Endothelial cell (in vitro differentiated cells): ENCODE results near the gene ADARB2. TPM values are rescaled to one million over a fixed set of nuclear protein-coding genes. Genes with fewer than 3 reads are reported as not detected.

ENCODE experiments used
- DNase-seq: peaks from one replicate; pipeline ENCODE4 v3.0.0; 2021; ENCODE audit warnings: low spot score
- H3K27ac Mint-ChIP-seq: one replicate; pipeline ENCODE4 v1.8.0; 2021; ENCODE audit warnings: mixed read lengths, inconsistent platforms; ENCODE audit not compliant: unreplicated experiment
- H3K27me3 Mint-ChIP-seq: one replicate; pipeline ENCODE4 v1.8.0; 2021; ENCODE audit warnings: mild to moderate bottlenecking, moderate library complexity, mixed read lengths, inconsistent platforms; ENCODE audit not compliant: unreplicated experiment
- H3K36me3 Mint-ChIP-seq: one replicate; pipeline ENCODE4 v1.8.0; 2021; ENCODE audit warnings: mild to moderate bottlenecking, low read depth, mixed read lengths, inconsistent platforms; ENCODE audit not compliant: unreplicated experiment
- H3K4me1 Mint-ChIP-seq: one replicate; pipeline ENCODE4 v1.8.0; 2021; ENCODE audit warnings: mild to moderate bottlenecking, mixed read lengths, inconsistent platforms; ENCODE audit not compliant: unreplicated experiment
- H3K4me3 Mint-ChIP-seq: one replicate; pipeline ENCODE4 v1.8.0; 2021; ENCODE audit warnings: mild to moderate bottlenecking, mixed read lengths, inconsistent platforms; ENCODE audit not compliant: unreplicated experiment
- H3K9me3 Mint-ChIP-seq: one replicate; pipeline ENCODE4 v1.8.0; 2021; ENCODE audit warnings: mixed read lengths, inconsistent platforms; ENCODE audit not compliant: unreplicated experiment
- total RNA-seq: library from RNA; stranded (reverse); fragmentation: NEBNext Ultra II Directional; extraction: Animal tissue kit (Norgen Biotek cat#: 25700); gene quantifications from one replicate; pipeline ENCODE4 v1.2.1, GENCODE V29; 2021; ENCODE audit not compliant: unreplicated experiment
- TF ChIP-seq, protein P1 (sequence below): fragments of 200-600 bp; sonication (generic); IDR thresholded peaks from one replicate; pipeline ENCODE4 v1.5.0; 2021; ENCODE audit warnings: antibody characterized with exemption; ENCODE audit not compliant: unreplicated experiment

Gene ADARB2
- total RNA-seq, 1 donor from 2014 or later, result 54.9 TPM

DNA sequence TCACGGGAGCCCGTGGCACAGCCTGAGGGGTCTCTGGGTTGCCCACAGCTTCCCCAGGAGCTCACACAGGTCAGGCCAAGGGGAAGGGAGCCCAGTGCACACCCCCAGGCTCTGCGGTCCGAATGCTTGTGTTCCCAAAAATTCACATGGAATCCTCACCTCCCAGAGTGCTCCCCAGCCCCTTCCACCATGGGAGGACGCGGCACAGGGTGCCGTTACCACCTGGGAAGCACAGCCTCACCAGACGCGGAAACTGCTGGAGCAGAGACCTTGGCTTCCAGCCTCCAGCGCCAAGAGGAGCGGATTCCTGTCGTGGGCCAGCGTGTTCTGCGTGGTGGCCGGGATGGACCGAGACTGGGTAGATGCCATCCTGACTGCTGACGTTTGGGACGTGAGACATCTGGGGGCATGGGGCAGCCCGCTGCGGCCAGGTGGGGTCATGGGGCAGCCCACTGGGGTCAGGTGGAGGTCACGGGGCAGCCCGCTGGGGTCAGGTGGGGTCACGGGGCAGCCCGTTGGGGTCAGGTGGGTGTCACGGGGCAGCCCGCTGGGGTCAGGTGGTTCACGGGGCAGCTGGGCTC, 531.8 kb downstream of the ADARB2 start:
- Mint-ChIP-seq H3K4me3 (no peak overlapping the region), H3K4me1 (no peaks in the 10 kb centered on the region), H3K9me3 (no peaks in the 10 kb centered on the region), H3K27ac (no peak overlapping the region), H3K36me3 (peaks cover 6% of the 10 kb centered on the region), H3K27me3 (peaks cover 6% of the 10 kb centered on the region)
- DNase-seq, result no peak
- TF ChIP-seq, protein P1, sequence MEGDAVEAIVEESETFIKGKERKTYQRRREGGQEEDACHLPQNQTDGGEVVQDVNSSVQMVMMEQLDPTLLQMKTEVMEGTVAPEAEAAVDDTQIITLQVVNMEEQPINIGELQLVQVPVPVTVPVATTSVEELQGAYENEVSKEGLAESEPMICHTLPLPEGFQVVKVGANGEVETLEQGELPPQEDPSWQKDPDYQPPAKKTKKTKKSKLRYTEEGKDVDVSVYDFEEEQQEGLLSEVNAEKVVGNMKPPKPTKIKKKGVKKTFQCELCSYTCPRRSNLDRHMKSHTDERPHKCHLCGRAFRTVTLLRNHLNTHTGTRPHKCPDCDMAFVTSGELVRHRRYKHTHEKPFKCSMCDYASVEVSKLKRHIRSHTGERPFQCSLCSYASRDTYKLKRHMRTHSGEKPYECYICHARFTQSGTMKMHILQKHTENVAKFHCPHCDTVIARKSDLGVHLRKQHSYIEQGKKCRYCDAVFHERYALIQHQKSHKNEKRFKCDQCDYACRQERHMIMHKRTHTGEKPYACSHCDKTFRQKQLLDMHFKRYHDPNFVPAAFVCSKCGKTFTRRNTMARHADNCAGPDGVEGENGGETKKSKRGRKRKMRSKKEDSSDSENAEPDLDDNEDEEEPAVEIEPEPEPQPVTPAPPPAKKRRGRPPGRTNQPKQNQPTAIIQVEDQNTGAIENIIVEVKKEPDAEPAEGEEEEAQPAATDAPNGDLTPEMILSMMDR, result no peak

DNA sequence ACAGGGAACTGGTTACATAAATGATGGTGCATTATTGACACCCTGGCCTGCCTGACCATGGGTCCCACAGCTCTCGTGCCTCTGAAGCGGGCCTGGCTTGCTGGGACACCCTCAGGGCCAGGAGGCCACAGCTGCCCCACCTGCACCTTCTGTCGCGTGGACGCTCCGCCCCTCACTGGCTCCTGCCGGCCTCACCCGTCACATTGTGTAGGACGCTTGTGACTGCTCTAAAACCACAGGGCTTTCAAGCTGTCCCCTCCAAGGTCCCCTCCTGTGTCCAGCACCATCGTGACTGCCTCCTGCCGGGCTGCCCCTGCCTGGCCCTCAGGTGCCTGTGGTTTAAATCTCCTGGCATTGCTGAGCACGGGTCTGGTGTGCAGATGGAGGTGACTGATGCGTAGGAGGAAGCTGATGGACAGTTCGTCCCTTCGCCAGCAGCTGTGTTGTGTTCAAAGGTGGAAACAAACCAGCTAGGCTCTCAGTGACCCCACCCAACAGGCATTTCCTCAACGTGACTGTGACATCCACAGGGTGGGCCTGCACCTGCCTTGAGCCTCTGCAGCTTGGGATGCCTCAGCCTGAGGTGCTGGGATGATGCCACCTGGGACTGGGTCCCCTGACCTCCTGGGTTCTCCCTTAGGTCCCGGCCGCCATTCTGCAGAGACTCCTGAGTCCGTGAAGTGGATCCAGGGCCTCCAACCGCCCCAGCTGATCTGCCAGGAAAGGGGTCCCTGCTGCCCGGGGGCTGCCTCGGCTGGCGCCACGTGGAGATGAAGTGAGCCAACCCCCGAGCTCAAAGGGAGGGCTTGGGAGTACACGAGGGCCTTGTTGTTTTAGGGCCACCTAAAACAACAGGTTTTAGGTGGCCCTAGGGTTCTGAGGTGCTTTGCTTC, 532.6 kb downstream of the ADARB2 start:
- DNase-seq, result no peak
- no peak overlapping the region for H3K27ac Mint-ChIP-seq
- no peak overlapping the region for H3K4me3 Mint-ChIP-seq
- H3K4me1 Mint-ChIP-seq, result no peaks in the 10 kb centered on the region
- H3K27me3 Mint-ChIP-seq, result peaks cover 6% of the 10 kb centered on the region
- peaks cover 6% of the 10 kb centered on the region for H3K36me3 Mint-ChIP-seq
- no peaks in the 10 kb centered on the region for H3K9me3 Mint-ChIP-seq
- TF ChIP-seq, protein P1, result no peak

DNA sequence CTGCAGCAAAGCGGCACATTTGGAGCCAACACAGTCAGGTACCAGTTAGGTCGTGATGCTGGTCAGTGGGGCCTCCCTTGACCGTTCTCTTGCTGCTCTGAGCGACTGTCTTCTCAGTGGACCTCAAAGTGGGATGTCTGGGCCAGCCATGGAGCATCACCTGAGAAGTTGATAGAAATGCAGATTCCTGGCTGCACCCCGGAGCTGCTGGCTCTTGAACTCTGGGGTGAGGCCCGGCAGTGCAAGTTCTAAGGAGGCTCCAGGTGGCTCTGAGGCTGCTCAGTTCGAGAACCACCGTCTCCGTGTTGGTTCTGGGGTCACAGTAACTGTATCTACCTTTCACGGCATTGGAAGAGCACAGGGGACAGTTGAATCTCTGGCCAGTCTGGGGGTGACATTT, 533.6 kb downstream of the ADARB2 start:
- peaks cover 3% of the 10 kb centered on the region for H3K27me3 Mint-ChIP-seq
- no peak for DNase-seq
- no peak overlapping the region for H3K27ac Mint-ChIP-seq
- H3K4me3 Mint-ChIP-seq, result no peak overlapping the region
- peaks cover 6% of the 10 kb centered on the region for H3K36me3 Mint-ChIP-seq
- no peaks in the 10 kb centered on the region for H3K9me3 Mint-ChIP-seq
- no peaks in the 10 kb centered on the region for H3K4me1 Mint-ChIP-seq
- TF ChIP-seq, protein P1, result no peak

DNA sequence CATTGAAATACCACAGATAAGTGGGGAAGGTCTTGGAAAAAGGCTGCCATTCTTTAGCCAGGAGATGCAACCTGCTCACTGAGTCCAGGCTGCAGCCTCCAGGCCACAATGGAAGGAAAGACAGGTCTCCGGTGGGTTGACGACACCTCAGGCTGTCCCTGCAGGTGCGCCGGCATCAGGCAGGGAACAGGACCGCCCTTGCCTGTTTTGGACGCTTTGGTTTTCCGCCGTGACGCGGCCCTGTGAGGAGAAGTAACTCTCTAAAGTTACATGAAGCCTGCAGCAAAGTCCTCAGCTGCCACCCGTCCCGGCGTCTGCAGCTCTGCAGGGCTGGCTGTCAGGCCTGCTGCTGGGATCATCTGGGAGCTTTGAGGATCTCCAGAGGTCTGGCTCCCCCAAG, 534.1 kb downstream of the ADARB2 start:
- Mint-ChIP-seq H3K4me1 (no peaks in the 10 kb centered on the region), H3K9me3 (no peaks in the 10 kb centered on the region), H3K4me3 (no peak overlapping the region), H3K27me3 (peaks cover 3% of the 10 kb centered on the region), H3K27ac (no peak overlapping the region), H3K36me3 (peaks cover 6% of the 10 kb centered on the region)
- TF ChIP-seq, protein P1, result no peak
- DNase-seq, result no peak

DNA sequence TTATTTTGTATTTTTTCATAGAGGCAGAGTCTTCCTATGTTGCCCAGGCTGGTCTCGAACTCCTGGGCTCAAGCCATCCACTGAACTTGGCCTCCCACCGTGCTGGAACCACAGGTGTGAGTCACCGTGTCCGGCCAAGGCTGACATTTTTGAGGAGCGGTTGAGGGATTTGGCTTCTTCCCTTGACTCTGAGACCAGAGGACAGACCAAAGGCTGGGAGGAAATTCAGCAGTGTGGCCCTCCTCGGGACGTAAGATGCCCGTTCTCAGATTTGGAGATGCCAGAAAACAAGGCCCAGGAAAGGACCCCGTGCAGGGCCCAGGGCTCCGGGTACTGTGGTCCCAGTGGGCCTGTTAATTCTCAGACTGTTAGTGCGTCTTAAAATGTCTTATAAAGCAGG, 535.0 kb downstream of the ADARB2 start:
- DNase-seq, result no peak
- TF ChIP-seq, protein P1, result no peak
- H3K27ac Mint-ChIP-seq, result no peak overlapping the region
- no peaks in the 10 kb centered on the region for H3K9me3 Mint-ChIP-seq
- peaks cover 2% of the 10 kb centered on the region for H3K4me1 Mint-ChIP-seq
- H3K27me3 Mint-ChIP-seq, result peaks cover 3% of the 10 kb centered on the region
- H3K36me3 Mint-ChIP-seq, result peaks cover 6% of the 10 kb centered on the region
- no peak overlapping the region for H3K4me3 Mint-ChIP-seq
